ENCODE results near the gene TGFB1.
"Not testable (repeated sequence)": the region's sequence is repeated elsewhere in the genome, so short reads cannot be mapped to it uniquely, and the experiment has no call there.

Gene TGFB1

GRCh38 chr19:41367848-41368301, 14.2 kb upstream of the TGFB1 start:
- DNase-seq: no peak

- DNase-seq: no peak
These were observed 12.4 kb upstream of the TGFB1 start for GRCh38 chr19:41366089-41366488.

- DNase-seq: no peak
These were observed 11.0 kb upstream of the TGFB1 start for GRCh38 chr19:41364524-41365391.

GRCh38 chr19:41363753-41364523, 10.2 kb upstream of the TGFB1 start, which contains the start of gene B9D2:
Gene B9D2, minus strand, starts transcription at chr19:41364149. Its CDS starts 630 bp downstream, at chr19:41363519.
- DNase-seq: peak; percentile 98

GRCh38 chr19:41363371-41363752, 9.6 kb upstream of the TGFB1 start:
- no peak for DNase-seq

- DNase-seq: no peak
These were observed 8.6 kb upstream of the TGFB1 start for GRCh38 chr19:41362143-41362847.

- no peak for DNase-seq
These were observed 6.0 kb upstream of the TGFB1 start for GRCh38 chr19:41359741-41360140.

- no peak for DNase-seq
These were observed 4.0 kb upstream of the TGFB1 start for GRCh38 chr19:41357746-41358145.

- DNase-seq: no peak
These were observed 3.4 kb upstream of the TGFB1 start for GRCh38 chr19:41356984-41357739.

- DNase-seq: no peak
These were observed 2.1 kb upstream of the TGFB1 start for GRCh38 chr19:41355802-41356201.

GRCh38 chr19:41355035-41355434, 1.3 kb upstream of the TGFB1 start:
- DNase-seq: no peak

GRCh38 chr19:41354343-41354953, 726 bp upstream of the TGFB1 start:
- no peak for DNase-seq

- DNase-seq: peak; percentile 73
These were observed 885 bp downstream of the TGFB1 start for GRCh38 chr19:41352609-41353465.

GRCh38 chr19:41352279-41352608, 1.5 kb downstream of the TGFB1 start:
- DNase-seq: no peak

- peak; percentile 80 for DNase-seq
These were observed 2.1 kb downstream of the TGFB1 start for GRCh38 chr19:41351339-41352245.

GRCh38 chr19:41350735-41351338, 2.9 kb downstream of the TGFB1 start:
- no peak for DNase-seq

- not testable (repeated sequence) for DNase-seq
These were observed 6.8 kb downstream of the TGFB1 start for GRCh38 chr19:41346916-41347315.

- DNase-seq: no peak
These were observed 9.6 kb downstream of the TGFB1 start for GRCh38 chr19:41344162-41344561.

GRCh38 chr19:41341669-41342490, 11.8 kb downstream of the TGFB1 start:
- DNase-seq: no peak
